Muscle layer of duodenum (tissue), 2 donors: ENCODE data around the gene PRR33.
A peak's percentile ranks its signal among the peaks of the same experiment; 100 is the strongest.

ENCODE experiments used
- H3K27ac ChIP-seq: one replicate; pipeline ENCODE4 v1.7.0; 2013; ENCODE audit warnings: mild to moderate bottlenecking, low read length
- H3K27me3 ChIP-seq: one replicate; pipeline ENCODE4 v1.7.0; 2013; ENCODE audit warnings: low read depth, mild to moderate bottlenecking, control low read depth, low read length
- H3K36me3 ChIP-seq, 2 donors: one replicate each; pipeline ENCODE4 v1.7.0; 2013; ENCODE audit warnings: low read length in 2 of 2, control low read depth in 1 of 2, mild to moderate bottlenecking in 1 of 2; ENCODE audit not compliant: insufficient read depth in 2 of 2, control insufficient read depth in 1 of 2
- H3K4me1 ChIP-seq, 2 donors: one replicate each; pipeline ENCODE4 v1.7.0; 2013; ENCODE audit warnings: low read length in 2 of 2, mild to moderate bottlenecking in 2 of 2, control low read depth in 1 of 2, moderate library complexity in 1 of 2; ENCODE audit not compliant: insufficient read depth in 2 of 2, control insufficient read depth in 1 of 2
- H3K4me3 ChIP-seq, 2 donors: one replicate each; pipeline ENCODE4 v1.7.0; 2013; ENCODE audit warnings: low read length in 2 of 2, low read depth in 1 of 2, mild to moderate bottlenecking in 1 of 2
- H3K9me3 ChIP-seq, 2 donors: one replicate each; pipeline ENCODE4 v1.7.0; 2013; ENCODE audit warnings: low read length in 2 of 2, control low read depth in 1 of 2, mild to moderate bottlenecking in 1 of 2; ENCODE audit not compliant: control insufficient read depth in 1 of 2
- donor health status: healthy.

The PRR33 gene

GRCh38 chr11:1861435-1862411 lies 30.0 kb downstream of the PRR33 start:
- Histone ChIP-seq H3K36me3 (no peaks in the 10 kb centered on the region), H3K4me3 (no peak overlapping the region), H3K27me3 (no peaks in the 10 kb centered on the region), H3K4me1 (peaks cover 0 to 33% of the 10 kb centered on the region in 2 donors), H3K9me3 (no peaks in the 10 kb centered on the region), H3K27ac (no peak overlapping the region)

GRCh38 chr11:1860108-1860507 lies 31.6 kb downstream of the PRR33 start:
- H3K4me1 ChIP-seq = peaks cover 0 to 23% of the 10 kb centered on the region in 2 donors
- H3K27me3 ChIP-seq = no peaks in the 10 kb centered on the region
- no peak overlapping the region for H3K27ac ChIP-seq
- no peak overlapping the region for H3K4me3 ChIP-seq
- H3K36me3 ChIP-seq = no peaks in the 10 kb centered on the region
- H3K9me3 ChIP-seq = no peaks in the 10 kb centered on the region

GRCh38 chr11:1859004-1859403 lies 32.7 kb downstream of the PRR33 start:
- no peaks in the 10 kb centered on the region for H3K27me3 ChIP-seq
- peaks cover 0 to 12% of the 10 kb centered on the region in 2 donors for H3K4me1 ChIP-seq
- no peak overlapping the region for H3K4me3 ChIP-seq

GRCh38 chr11:1858576-1858975 lies 33.1 kb downstream of the PRR33 start:
- Histone ChIP-seq H3K9me3 (no peaks in the 10 kb centered on the region), H3K4me1 (peaks cover 0 to 8% of the 10 kb centered on the region in 2 donors), H3K27me3 (no peaks in the 10 kb centered on the region), H3K27ac (no peak overlapping the region), H3K4me3 (no peak overlapping the region), H3K36me3 (no peaks in the 10 kb centered on the region)

More at GRCh38 chr11:1859004-1859403, 32.7 kb downstream of the PRR33 start:
- Histone ChIP-seq H3K36me3 (no peaks in the 10 kb centered on the region), H3K27ac (no peak overlapping the region), H3K9me3 (no peaks in the 10 kb centered on the region)

GRCh38 chr11:1858154-1858553 lies 33.5 kb downstream of the PRR33 start:
- H3K4me1 ChIP-seq = peaks cover 0 to 4% of the 10 kb centered on the region in 2 donors
- H3K4me3 ChIP-seq = no peak overlapping the region
- H3K27ac ChIP-seq = no peak overlapping the region
- no peaks in the 10 kb centered on the region for H3K27me3 ChIP-seq
- H3K36me3 ChIP-seq = no peaks in the 10 kb centered on the region
- no peaks in the 10 kb centered on the region for H3K9me3 ChIP-seq

GRCh38 chr11:1857064-1857463 lies 34.6 kb downstream of the PRR33 start:
- Histone ChIP-seq H3K4me3 (no peak overlapping the region), H3K36me3 (no peaks in the 10 kb centered on the region), H3K4me1 (no peaks in the 10 kb centered on the region), H3K27ac (no peak overlapping the region), H3K27me3 (no peaks in the 10 kb centered on the region), H3K9me3 (no peaks in the 10 kb centered on the region)

GRCh38 chr11:1856306-1857005 lies 35.2 kb downstream of the PRR33 start:
- Histone ChIP-seq H3K9me3 (no peaks in the 10 kb centered on the region), H3K36me3 (no peaks in the 10 kb centered on the region), H3K27ac (no peak overlapping the region)

GRCh38 chr11:1855886-1856265 lies 35.8 kb downstream of the PRR33 start:
- H3K27me3 ChIP-seq = no peaks in the 10 kb centered on the region
- H3K27ac ChIP-seq = no peak overlapping the region
- no peaks in the 10 kb centered on the region for H3K36me3 ChIP-seq
- H3K4me3 ChIP-seq = no peak overlapping the region
- no peaks in the 10 kb centered on the region for H3K9me3 ChIP-seq
- no peaks in the 10 kb centered on the region for H3K4me1 ChIP-seq

More at GRCh38 chr11:1856306-1857005, 35.2 kb downstream of the PRR33 start:
- Histone ChIP-seq H3K27me3 (no peaks in the 10 kb centered on the region), H3K4me1 (no peaks in the 10 kb centered on the region), H3K4me3 (no peak overlapping the region)

- H3K4me3 ChIP-seq = no peak overlapping the region
- H3K9me3 ChIP-seq = no peaks in the 10 kb centered on the region
- H3K4me1 ChIP-seq = no peaks in the 10 kb centered on the region
- no peak overlapping the region for H3K27ac ChIP-seq
- H3K36me3 ChIP-seq = no peaks in the 10 kb centered on the region
- H3K27me3 ChIP-seq = no peaks in the 10 kb centered on the region
Observed at GRCh38 chr11:1854949-1855885, 36.5 kb downstream of the PRR33 start.

- Histone ChIP-seq H3K4me1 (no peaks in the 10 kb centered on the region), H3K36me3 (no peaks in the 10 kb centered on the region), H3K9me3 (no peaks in the 10 kb centered on the region), H3K27me3 (no peaks in the 10 kb centered on the region), H3K4me3 (peak overlapping the region in 1 of 2 donors; percentile 45), H3K27ac (no peak overlapping the region)
Observed at GRCh38 chr11:1854132-1854948, 37.4 kb downstream of the PRR33 start.
